ENCODE measurements around the gene SLC8A1. TPM values are rescaled to one million over a fixed set of nuclear protein-coding genes. Genes with fewer than 3 reads are reported as not detected.
"Not testable (repeated sequence)": the region's sequence is repeated elsewhere in the genome, so short reads cannot be mapped to it uniquely, and the experiment has no call there.

SLC8A1 gene
- polyA plus RNA-seq, 3 donors, result 56.1 to 68.8 (median 60.4) TPM

DNA sequence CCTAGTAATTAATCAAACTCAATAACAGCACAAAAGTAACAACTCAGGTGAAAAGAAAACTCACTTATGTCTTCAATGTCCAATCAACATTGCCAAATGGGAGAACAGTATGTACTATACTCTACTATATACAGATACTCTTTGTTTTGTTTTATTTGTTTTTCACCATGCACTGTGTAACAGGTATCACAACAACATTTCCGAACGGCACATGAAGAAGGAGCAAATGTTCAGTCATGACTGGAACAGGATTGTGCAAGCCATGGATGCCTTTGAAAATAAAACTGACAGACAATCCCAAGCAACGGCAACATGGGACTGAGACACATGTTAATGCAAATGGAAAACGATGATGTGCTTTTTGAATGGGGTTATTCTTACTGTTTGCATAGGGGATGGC, 337.9 kb downstream of the SLC8A1 start:
- DNase-seq, result no peak

GRCh38 chr2:40113272-40113968, 338.5 kb downstream of the SLC8A1 start:
- no peak for DNase-seq

- no peak for DNase-seq
Measured at GRCh38 chr2:40109381-40109780, 342.5 kb downstream of the SLC8A1 start.

DNA sequence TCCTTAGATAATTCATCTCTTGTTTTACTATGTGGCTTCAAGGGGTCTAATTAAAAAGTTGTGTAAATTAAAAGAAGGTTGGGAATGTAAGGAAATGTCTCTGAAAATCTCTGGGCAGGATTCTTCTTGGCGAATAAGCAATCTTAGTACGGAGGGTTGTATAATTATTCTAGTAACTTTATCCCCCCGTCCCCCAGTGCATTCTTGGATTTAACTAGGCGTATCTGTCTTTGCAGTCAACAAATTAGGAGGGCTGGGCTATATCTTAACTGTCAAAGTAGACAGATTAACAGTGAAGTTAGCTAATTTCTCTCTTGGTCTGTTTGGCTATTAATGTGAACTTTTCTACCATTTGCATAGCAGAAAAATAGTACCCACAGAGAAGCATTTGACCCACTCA, 343.0 kb downstream of the SLC8A1 start:
- DNase-seq, result peak; percentile 47

GRCh38 chr2:40106061-40106460, 345.8 kb downstream of the SLC8A1 start:
- no peak for DNase-seq

GRCh38 chr2:40105593-40105992, 346.3 kb downstream of the SLC8A1 start:
- no peak for DNase-seq

DNA sequence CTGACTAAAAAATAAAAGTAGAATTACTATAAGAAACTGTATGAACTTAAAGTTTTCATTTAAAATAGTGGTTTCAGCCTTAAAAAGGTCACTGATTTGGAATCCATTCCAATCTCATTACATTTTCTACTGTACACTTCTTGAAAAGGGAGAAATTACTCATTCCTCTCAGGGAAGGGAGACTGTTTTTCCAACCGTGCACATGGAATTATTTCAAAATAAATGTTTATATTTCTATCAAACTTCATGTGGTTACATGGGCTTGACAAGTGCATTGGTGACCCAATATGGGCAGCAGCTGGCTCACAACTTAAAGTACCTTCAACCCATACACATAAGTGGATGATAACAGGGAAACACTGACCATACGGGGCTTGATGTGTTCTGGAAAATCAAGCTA, 348.3 kb downstream of the SLC8A1 start:
- DNase-seq, result no peak

GRCh38 chr2:40103163-40103562, 348.7 kb downstream of the SLC8A1 start:
- DNase-seq, result no peak

DNA sequence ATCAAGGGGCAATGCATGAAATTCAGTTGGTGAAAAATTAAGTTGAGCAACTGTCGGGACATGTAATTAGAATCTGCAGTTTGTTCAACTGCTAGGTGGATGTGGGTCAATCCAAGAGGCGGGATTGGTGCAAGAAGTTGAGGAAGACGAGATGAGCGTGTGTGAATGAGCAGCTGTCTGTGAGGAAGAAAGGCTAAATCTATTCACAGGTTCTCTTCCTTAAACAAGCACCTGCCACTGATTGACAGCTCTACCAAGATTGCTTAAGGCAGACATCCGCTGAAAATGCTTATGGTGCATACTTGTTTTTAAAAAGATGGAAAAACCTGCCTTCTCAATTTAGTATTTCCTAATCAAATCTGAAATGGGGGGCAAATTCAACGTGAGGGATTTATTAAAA, 349.4 kb downstream of the SLC8A1 start:
- no peak for DNase-seq

GRCh38 chr2:40101131-40101575, 350.7 kb downstream of the SLC8A1 start:
- DNase-seq, result no peak

DNA sequence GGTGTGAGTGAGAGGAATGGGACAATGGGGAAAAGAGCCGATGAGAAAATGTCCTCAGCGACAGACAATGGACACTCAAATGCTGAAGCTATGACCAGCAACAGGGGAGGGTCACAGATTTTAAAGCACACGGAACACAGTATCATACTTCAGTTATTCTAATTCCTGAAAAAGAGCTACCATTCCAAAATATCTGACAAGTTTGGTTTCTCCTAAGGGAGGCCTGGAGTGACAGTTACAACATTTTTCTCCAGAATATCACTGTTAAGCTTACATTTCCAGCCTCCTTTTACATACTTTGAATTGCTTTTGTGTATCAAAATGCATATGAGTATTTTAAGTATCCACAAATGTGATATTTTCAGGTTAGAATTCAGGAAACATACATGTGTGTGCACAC, 351.2 kb downstream of the SLC8A1 start:
- no peak for DNase-seq

DNA sequence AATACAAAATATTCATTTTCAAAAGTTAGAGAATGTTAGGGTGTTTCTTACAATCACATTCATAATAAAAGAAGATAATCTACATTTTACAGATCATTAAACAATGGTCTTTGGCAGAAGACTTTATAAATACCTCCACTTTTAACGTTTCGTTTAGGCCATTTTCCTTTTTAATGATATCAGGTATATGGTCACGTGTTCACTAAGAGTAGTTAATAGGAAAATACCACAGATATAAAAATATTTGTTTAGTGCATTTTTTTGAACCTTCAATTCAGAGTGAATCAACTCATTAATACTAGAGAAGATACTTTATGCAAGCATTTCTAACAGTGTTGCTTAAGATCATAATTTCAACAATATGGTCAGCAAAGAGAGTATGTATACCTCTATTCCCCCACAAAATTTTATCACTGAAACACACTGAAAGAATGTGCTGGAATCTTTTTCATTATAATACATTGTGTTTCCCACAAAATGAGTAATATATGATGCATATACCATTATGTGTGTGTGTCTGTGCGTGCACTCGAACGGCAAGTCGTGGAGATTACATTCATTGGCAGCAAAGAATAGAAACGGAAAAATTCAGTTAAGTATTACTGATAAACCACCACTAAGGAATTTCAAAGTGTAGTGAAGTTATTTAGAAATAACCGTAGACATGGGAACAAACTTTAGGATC, 353.0 kb downstream of the SLC8A1 start:
- DNase-seq, result no peak

- DNase-seq, result no peak
Measured at GRCh38 chr2:40097691-40098385, 354.1 kb downstream of the SLC8A1 start.

- no peak for DNase-seq
Measured at GRCh38 chr2:40096360-40096759, 355.5 kb downstream of the SLC8A1 start.

GRCh38 chr2:40095000-40095399, 356.9 kb downstream of the SLC8A1 start:
- no peak for DNase-seq

DNA sequence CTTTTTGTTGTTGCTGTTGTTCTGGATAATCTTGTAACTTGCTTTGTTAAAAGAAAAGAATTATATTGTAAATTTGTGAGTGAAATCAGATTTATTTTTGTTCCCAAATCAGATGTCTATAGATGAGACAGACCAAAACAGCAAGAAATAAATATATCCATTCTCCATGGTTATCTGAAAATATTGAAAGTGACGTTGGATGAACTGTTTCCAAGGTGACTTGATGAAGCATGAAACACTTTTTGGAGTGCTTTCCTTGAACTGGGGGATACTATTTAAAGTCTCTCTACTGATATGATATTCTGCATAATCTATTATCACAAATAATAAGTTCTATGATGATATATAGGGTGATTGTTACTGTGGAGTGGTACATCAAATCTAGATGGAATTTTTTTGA, 357.4 kb downstream of the SLC8A1 start:
- no peak for DNase-seq

DNA sequence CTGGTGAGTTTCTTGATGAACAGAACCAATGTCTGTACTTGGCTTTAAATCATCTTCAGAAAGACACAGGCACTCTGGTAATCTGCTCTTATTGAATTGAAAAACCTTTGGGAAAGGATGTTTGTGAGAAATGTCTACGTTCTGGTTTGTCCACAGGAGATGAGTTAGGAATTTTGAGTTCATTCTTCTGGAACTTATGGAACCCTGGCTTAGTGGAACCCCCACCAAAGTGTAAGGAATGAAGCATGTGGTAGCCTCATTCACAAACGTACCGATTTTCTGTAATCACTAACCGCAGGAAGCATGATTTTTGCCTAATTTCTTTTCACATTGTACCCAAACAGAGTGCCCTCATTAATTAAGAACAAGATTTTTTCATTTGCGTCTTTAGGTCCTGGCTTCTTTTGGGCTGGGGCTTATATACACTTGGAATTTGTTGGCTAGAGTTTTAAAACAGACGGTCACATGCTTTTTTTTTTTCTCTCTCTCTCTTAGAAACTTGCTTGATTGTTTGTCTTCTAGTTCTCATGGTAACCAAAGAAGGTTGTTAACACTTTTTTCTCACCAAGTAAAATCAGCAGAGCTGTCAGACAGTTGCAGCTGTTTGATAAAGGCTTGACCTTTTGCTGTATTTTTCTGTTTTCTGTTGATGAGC, 358.7 kb downstream of the SLC8A1 start:
- DNase-seq, result peak; percentile 49

GRCh38 chr2:40090044-40090443, 361.8 kb downstream of the SLC8A1 start:
- DNase-seq, result no peak

DNA sequence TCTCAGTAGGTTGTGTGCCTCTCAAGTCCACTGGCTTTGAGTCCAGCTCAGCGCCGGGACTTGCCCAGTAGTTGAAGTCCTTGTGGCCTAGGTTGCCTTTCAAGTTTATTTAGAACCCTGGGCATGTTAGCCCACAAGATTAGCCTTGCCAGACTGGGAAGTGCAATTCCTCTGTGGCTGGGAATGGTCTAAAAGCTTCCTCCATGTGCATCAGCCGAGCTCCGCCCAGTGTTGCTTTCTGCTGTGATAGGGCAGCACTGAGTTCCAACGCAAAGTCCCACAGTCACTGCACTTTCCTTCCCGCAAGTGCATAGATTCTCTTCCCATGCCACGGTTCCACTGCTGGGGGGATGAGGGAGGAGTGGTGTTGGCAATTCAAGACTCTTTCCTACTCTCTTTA, 364.0 kb downstream of the SLC8A1 start:
- no peak for DNase-seq

- DNase-seq, result no peak
Measured at GRCh38 chr2:40087434-40087833, 364.5 kb downstream of the SLC8A1 start.

DNA sequence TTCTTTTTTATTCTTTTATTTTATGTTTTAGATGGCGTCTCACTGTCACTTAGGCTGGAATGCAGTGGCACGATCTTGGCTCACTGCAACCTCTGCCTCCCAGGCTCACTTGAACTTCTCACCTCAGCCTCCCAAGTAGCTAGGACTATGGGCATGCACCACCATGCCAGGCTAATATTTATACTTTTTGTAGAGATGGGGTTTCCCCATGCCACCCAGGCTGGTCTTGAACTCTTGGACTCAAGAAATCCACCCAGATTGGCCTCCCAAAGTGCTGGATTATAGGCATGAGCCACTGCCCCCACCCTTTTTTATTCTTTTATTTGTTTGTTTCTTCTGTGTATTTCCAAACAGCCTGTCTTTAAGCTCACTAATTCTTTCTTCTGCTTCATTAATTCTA, 366.1 kb downstream of the SLC8A1 start:
- DNase-seq, result no peak

GRCh38 chr2:40073336-40073735, 378.6 kb downstream of the SLC8A1 start:
- not testable (repeated sequence) for DNase-seq
